ENCODE measurements around the gene P2RY1.

The P2RY1 gene, protein sequence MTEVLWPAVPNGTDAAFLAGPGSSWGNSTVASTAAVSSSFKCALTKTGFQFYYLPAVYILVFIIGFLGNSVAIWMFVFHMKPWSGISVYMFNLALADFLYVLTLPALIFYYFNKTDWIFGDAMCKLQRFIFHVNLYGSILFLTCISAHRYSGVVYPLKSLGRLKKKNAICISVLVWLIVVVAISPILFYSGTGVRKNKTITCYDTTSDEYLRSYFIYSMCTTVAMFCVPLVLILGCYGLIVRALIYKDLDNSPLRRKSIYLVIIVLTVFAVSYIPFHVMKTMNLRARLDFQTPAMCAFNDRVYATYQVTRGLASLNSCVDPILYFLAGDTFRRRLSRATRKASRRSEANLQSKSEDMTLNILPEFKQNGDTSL

DNA sequence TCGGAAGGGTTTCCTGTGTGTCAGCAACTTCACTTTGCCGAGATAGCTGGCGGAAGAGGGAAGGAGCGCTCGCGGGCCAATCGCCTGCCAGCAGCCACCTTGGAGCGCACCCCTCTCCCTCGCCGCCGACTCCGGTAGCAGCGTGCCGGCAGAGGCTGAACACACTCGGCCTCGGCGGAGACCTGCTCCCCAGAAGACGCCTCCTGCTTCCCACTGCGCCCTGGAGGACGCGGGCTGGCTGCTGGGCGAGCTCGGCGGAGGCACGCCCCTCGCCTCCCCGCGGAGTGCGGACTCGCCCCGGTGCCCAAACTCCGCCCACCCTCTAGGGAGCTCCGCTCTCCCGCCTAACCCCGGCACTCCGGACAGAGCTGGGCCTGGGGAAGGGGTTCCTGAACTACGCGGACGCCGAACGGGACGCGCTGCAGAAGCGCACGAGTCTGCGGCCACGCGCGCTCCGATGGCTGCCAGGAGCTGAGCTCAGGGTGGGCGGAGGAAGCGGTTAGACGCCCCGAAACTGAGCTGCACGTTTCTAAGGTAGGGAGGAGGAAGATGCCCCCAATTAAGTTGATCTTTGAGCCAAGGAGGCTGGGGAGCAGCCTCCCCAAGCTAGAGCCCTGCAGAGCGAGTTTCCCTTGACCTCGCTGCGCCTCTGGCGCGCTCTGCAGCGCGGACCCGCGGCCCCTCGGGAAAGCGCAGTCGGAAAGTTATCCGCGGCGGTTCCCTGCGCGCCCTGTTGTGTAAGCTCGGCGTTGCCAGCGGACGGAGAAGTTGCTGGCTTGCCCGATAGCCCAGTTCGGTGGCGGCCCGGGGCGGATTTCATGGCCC lies at the start of gene P2RY1:
Gene P2RY1, plus strand, starts transcription at position 356 of the 825 bp plus-strand sequence. CDS start 652 bp downstream, outside the sequence.
- H3K79me2 ChIP-seq (ENCODE audit: low read length): no peaks in the 10 kb centered on the region
- H3K9me3 ChIP-seq (replicated peaks; ENCODE audit: insufficient read depth, low read length): no peaks in the 10 kb centered on the region
- peak within 1 kb of the TSS; percentile 91 for H2AFZ ChIP-seq (ENCODE audit: low read length)
- 0 out of 2 replicates have a peak, but pooled peaks cover 4% of the 10 kb centered on the region for H3K4me1 ChIP-seq (ENCODE audit: low read length)
- H3K27me3 ChIP-seq (replicated peaks; ENCODE audit: insufficient read depth, low read length): no peaks in the 10 kb centered on the region
- H3K4me3 ChIP-seq (ENCODE audit: low read length): peak within 1 kb of the TSS; percentile 89
- no peak for TF ChIP-seq EZH2 (optimal IDR thresholded peaks at IDR 0.05; ENCODE audit: low read depth, low read length)
- TF ChIP-seq, protein P1, sequence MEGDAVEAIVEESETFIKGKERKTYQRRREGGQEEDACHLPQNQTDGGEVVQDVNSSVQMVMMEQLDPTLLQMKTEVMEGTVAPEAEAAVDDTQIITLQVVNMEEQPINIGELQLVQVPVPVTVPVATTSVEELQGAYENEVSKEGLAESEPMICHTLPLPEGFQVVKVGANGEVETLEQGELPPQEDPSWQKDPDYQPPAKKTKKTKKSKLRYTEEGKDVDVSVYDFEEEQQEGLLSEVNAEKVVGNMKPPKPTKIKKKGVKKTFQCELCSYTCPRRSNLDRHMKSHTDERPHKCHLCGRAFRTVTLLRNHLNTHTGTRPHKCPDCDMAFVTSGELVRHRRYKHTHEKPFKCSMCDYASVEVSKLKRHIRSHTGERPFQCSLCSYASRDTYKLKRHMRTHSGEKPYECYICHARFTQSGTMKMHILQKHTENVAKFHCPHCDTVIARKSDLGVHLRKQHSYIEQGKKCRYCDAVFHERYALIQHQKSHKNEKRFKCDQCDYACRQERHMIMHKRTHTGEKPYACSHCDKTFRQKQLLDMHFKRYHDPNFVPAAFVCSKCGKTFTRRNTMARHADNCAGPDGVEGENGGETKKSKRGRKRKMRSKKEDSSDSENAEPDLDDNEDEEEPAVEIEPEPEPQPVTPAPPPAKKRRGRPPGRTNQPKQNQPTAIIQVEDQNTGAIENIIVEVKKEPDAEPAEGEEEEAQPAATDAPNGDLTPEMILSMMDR (IDR thresholded peaks at IDR 0.05; ENCODE audit: low read length): peak; percentile 46
- H3K9me2 ChIP-seq (replicated peaks; ENCODE audit: insufficient read depth, low read length): no peaks in the 10 kb centered on the region
- H3F3A ChIP-seq (ENCODE audit: insufficient read depth, low read length): 0 out of 2 replicates have a peak, but pooled peaks cover 7% of the 10 kb centered on the region
- H3K9ac ChIP-seq (ENCODE audit: low read length): peak within 1 kb of the TSS; percentile 70
- H3K4me2 ChIP-seq (ENCODE audit: low read depth, low read length): peak within 1 kb of the TSS; percentile 85
- no peaks in the 10 kb centered on the region for H3K36me3 ChIP-seq (replicated peaks; ENCODE audit: insufficient read depth, low read length)
- H3K27ac ChIP-seq (ENCODE audit: low read length): peak within 1 kb of the TSS; percentile 77
- peak; percentile 92 for DNase-seq
- no peaks in the 10 kb centered on the region for H4K20me1 ChIP-seq (ENCODE audit: insufficient read depth, low read length)

DNA sequence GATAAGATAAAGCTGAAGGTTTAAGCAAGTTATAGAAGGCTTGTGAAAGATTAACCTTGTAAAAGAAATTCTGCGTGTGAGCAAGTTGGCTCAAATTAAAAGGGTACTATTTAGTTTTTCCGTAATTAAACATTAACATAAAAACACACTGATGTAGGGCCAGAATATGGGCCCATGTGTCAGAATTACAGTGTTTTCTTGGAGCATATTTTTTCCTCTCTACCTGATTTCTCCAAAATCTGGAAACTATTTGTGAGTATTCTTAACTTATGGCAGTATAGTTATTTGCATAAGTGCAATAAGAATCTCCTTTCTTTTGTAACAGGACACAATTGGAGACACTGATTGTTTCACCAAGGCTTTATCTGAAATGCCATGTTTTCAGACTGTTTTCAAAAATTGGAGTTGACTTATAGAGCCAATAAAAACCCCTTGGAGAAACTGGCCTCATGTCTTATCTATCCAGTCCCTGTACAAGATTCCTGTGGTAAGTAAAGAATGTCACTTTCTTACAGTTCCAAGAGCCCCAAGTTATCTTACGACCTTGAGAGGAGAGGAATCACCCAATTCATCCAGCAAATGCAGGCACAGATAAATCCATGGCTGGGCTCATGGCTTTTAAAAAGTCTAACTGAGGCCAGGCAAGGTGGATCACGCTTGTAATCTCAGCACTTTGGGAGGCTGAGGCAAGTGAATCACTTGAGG lies 47.8 kb upstream of the P2RY1 start:
- H4K20me1 ChIP-seq (ENCODE audit: insufficient read depth, low read length): no peaks in the 10 kb centered on the region
- no peak for DNase-seq
- H3K4me3 ChIP-seq (ENCODE audit: low read length): no peak overlapping the region
- no peaks in the 10 kb centered on the region for H3K27me3 ChIP-seq (replicated peaks; ENCODE audit: insufficient read depth, low read length)
- no peaks in the 10 kb centered on the region for H3K36me3 ChIP-seq (replicated peaks; ENCODE audit: insufficient read depth, low read length)
- H3K79me2 ChIP-seq (ENCODE audit: low read length): no peaks in the 10 kb centered on the region
- H3K4me1 ChIP-seq (ENCODE audit: low read length): no peaks in the 10 kb centered on the region
- no peak overlapping the region for H3K4me2 ChIP-seq (ENCODE audit: low read depth, low read length)
- TF ChIP-seq EZH2 (optimal IDR thresholded peaks at IDR 0.05; ENCODE audit: low read depth, low read length) (no peak), EZH2phosphoT487 (IDR thresholded peaks at IDR 0.05; ENCODE audit: low read length) (no peak)
- TF ChIP-seq, protein P1 (IDR thresholded peaks at IDR 0.05; ENCODE audit: low read length): no peak
- no peaks in the 10 kb centered on the region for H3K9me2 ChIP-seq (replicated peaks; ENCODE audit: insufficient read depth, low read length)
- no peaks in the 10 kb centered on the region for H3K9me3 ChIP-seq (replicated peaks; ENCODE audit: insufficient read depth, low read length)
- no peaks in the 10 kb centered on the region for H3F3A ChIP-seq (ENCODE audit: insufficient read depth, low read length)
- no peak overlapping the region for H3K27ac ChIP-seq (ENCODE audit: low read length)
- no peak overlapping the region for H2AFZ ChIP-seq (ENCODE audit: low read length)
- H3K9ac ChIP-seq (ENCODE audit: low read length): no peak overlapping the region

DNA sequence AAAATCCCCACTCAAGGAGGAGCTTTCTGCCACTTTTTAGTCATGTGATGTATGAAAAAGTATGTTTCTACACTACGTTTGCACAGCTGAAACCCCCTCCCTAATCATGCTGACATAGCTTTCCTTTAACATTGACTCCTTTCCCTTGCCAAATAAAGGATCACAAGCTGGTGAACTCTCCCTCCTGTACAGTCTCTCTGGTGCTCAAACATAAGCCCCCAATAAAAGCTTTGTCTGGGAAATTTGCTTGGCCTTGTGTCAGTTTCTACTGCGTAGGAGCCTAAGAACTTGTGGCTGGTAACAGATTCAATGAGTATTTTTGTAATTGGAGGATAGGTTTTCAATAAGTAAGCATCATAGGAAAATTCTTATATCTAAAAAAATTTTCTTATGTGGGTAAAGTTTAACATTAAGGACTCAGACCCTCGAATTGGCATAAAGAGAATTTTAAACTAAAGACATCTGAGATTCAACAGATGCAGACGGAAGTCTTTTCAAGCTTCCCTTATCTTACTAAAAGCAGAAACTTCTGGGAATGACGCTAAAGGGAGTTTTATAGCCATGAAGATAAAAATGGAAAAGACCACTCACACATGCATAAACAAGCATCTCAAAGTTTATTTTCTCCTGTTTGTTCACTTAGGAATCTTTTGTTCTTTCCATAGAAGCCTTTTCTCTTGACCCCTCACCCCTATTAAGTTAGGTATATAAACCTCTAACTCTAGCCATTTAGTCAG lies 44.1 kb upstream of the P2RY1 start:
- Histone ChIP-seq H3K36me3 (replicated peaks; ENCODE audit: insufficient read depth, low read length) (no peaks in the 10 kb centered on the region), H3K9me2 (replicated peaks; ENCODE audit: insufficient read depth, low read length) (no peaks in the 10 kb centered on the region), H3K9me3 (replicated peaks; ENCODE audit: insufficient read depth, low read length) (no peaks in the 10 kb centered on the region), H3K9ac (ENCODE audit: low read length) (no peak overlapping the region), H3K4me1 (ENCODE audit: low read length) (no peaks in the 10 kb centered on the region), H4K20me1 (ENCODE audit: insufficient read depth, low read length) (no peaks in the 10 kb centered on the region), H2AFZ (ENCODE audit: low read length) (no peak overlapping the region), H3K27ac (ENCODE audit: low read length) (no peak overlapping the region), H3K4me3 (ENCODE audit: low read length) (no peak overlapping the region), H3K4me2 (ENCODE audit: low read depth, low read length) (no peak overlapping the region), H3K27me3 (replicated peaks; ENCODE audit: insufficient read depth, low read length) (no peaks in the 10 kb centered on the region), H3K79me2 (ENCODE audit: low read length) (no peaks in the 10 kb centered on the region), H3F3A (ENCODE audit: insufficient read depth, low read length) (no peaks in the 10 kb centered on the region)
- no peak for DNase-seq
- no peak for TF ChIP-seq EZH2phosphoT487 (IDR thresholded peaks at IDR 0.05; ENCODE audit: low read length)
- no peak for TF ChIP-seq EZH2 (optimal IDR thresholded peaks at IDR 0.05; ENCODE audit: low read depth, low read length)
- TF ChIP-seq, protein P1 (IDR thresholded peaks at IDR 0.05; ENCODE audit: low read length): no peak
